Measurements from ENCODE around the gene XPC.

Gene XPC

DNA sequence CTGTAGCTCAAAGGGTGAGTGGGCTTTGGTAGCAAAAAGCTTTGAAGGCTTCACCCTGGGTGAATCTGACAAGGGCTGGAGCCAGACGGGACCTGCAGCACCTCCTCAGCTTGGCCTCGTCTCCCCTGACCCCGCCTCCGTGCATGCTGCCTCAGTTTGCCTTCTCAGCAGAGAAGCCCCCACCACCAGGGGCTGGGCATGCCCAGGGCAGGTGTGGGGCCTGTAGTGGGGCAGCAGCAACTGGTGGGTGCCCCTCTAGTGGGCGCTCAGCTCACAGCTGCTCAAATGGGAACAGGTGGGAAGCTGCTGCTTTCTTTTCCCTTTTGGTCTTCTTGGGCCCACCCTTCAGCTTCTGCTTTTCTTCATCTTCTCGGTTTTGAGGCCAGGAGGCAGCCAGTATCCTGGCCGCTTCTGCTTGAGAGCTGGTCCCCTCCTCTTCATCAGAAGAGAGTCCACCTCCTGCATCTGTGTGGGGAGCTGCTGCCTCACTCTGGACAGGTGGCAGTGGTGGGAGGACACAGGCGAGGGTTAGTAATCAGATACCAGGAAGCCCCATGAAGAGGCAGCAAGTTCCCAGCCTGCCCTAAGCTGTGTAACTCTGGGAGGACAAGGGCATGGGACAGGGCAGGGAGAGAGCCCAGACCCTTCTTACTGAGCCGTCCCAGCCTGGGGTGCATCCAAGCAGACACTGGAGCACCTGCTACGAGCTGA is 32.6 kb downstream of the XPC start:
- peaks cover 40 to 45% of the 10 kb centered on the region in 2 donors for H3K4me1 Mint-ChIP-seq (ENCODE audit: low read depth in 2 of 2)
- H3K4me3 Mint-ChIP-seq: no peak overlapping the region
- H3K36me3 Mint-ChIP-seq (ENCODE audit: insufficient read depth): peaks cover 63% of the 10 kb centered on the region
- DNase-seq (no peak), ATAC-seq (replicated peaks) (no peak)
- H3K27ac Mint-ChIP-seq: peak overlapping the region; percentile 98 to 99
- H3K27me3 Mint-ChIP-seq: no peaks in the 10 kb centered on the region
- no peaks in the 10 kb centered on the region for H3K9me3 Mint-ChIP-seq

- no peak for DNase-seq
- ATAC-seq (replicated peaks): no peak
- Mint-ChIP-seq H3K4me1 (ENCODE audit: low read depth in 2 of 2) (peaks cover 45% of the 10 kb centered on the region in 2 donors), H3K27me3 (no peaks in the 10 kb centered on the region), H3K27ac (peak overlapping the region; percentile 98 to 99), H3K4me3 (peak overlapping the region; percentile 33 to 83), H3K36me3 (ENCODE audit: insufficient read depth) (peaks cover 60% of the 10 kb centered on the region), H3K9me3 (no peaks in the 10 kb centered on the region)
These were observed 33.2 kb downstream of the XPC start for GRCh38 chr3:14145236-14145635.

DNA sequence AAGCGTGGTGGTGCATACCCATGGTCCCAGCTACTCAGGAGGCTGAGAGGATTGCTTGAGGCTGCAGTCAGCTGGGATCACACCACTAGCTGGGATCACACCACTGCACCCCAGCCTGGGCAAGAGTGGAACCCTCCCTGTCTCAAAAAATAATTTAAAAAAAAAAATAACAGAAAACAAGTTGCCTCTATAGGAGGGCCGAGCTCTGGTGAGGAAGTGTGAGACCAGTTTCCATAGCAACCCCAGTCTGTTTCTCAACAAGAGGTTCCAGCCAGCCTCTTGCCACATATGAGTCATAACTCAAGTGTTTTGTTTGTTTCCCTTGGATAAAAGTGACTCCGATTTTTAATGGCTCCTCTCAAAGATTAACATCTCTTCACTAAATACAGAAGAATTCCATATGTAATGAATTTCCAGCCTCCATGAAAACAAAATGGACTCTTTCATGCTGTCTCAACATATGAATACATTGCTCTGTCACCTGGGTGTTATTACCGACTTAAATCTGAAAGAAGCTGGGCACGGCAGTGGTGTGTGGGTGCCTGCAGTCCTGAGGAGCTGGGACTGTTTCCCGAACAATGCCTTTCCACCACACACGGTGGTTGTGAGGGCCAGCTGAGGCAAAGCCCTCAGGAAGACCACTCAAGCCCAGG is 33.9 kb downstream of the XPC start:
- peaks cover 46 to 47% of the 10 kb centered on the region in 2 donors for H3K4me1 Mint-ChIP-seq (ENCODE audit: low read depth in 2 of 2)
- H3K36me3 Mint-ChIP-seq (ENCODE audit: insufficient read depth): peaks cover 65% of the 10 kb centered on the region
- peak overlapping the region; percentile 98 to 99 for H3K27ac Mint-ChIP-seq
- DNase-seq (peak; percentile 75 to 79 (median 77)), ATAC-seq (replicated peaks) (peak; percentile 70)
- H3K9me3 Mint-ChIP-seq: no peaks in the 10 kb centered on the region
- H3K27me3 Mint-ChIP-seq: no peaks in the 10 kb centered on the region
- peak overlapping the region; percentile 81 to 83 for H3K4me3 Mint-ChIP-seq

GRCh38 chr3:14143271-14144225 is 34.9 kb downstream of the XPC start:
- H3K9me3 Mint-ChIP-seq: no peaks in the 10 kb centered on the region
- peaks cover 46 to 47% of the 10 kb centered on the region in 2 donors for H3K4me1 Mint-ChIP-seq (ENCODE audit: low read depth in 2 of 2)
- ATAC-seq (replicated peaks) (no peak), DNase-seq (no peak)
- H3K36me3 Mint-ChIP-seq (ENCODE audit: insufficient read depth): peaks cover 74% of the 10 kb centered on the region
- no peaks in the 10 kb centered on the region for H3K27me3 Mint-ChIP-seq
- peak overlapping the region; percentile 98 to 99 for H3K27ac Mint-ChIP-seq
- H3K4me3 Mint-ChIP-seq: peak overlapping the region; percentile 81 to 83

DNA sequence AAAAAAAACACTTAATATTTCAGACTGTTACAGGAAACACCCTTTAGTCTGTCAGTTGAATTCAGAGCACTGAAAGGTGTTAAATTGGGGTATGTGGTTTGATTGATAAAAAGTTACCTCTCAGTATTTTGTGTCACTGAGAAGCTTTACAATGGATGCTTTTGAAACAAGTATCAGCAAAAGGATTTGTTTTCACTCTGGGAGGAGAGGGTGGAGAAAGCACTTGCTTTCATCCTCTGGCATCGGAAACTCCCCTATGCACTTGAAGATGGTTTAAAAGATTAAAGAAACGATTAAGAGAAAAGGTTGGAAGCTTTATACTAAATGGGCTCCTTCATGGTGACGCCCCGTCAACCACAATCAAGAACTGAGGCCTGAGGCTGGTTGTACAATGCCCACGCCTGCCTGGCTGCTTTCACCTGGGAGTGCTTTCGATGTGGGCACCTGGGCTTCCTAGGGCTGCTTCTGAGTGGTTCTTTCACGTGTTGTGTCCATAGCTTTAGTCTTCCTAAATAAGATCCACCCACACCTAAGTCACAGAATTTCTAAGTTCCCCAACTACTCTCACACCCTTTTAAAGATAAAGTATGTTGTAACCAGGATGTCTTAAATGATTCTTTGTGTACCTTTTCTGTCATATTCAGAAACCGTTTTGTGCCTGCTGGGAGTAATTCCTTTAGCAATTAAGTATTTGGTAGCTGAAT is 35.7 kb downstream of the XPC start:
- Mint-ChIP-seq H3K4me3 (peak overlapping the region; percentile 72 to 77), H3K36me3 (ENCODE audit: insufficient read depth) (peaks cover 73% of the 10 kb centered on the region), H3K9me3 (no peaks in the 10 kb centered on the region), H3K27ac (peak overlapping the region; percentile 98 to 99), H3K27me3 (no peaks in the 10 kb centered on the region), H3K4me1 (ENCODE audit: low read depth in 2 of 2) (peaks cover 44 to 53% of the 10 kb centered on the region in 2 donors)
- ATAC-seq (replicated peaks): peak; percentile 61
- DNase-seq: peak; percentile 67 to 71 (median 69)

GRCh38 chr3:14141602-14142341 is 36.6 kb downstream of the XPC start:
- Mint-ChIP-seq H3K36me3 (ENCODE audit: insufficient read depth) (peaks cover 71% of the 10 kb centered on the region), H3K27ac (peak overlapping the region; percentile 98 to 99), H3K27me3 (no peaks in the 10 kb centered on the region), H3K4me3 (peak overlapping the region; percentile 72 to 77), H3K4me1 (ENCODE audit: low read depth in 2 of 2) (peaks cover 44 to 53% of the 10 kb centered on the region in 2 donors), H3K9me3 (no peaks in the 10 kb centered on the region)
- DNase-seq: peak in 1 of 3 experiments; percentile 36
- ATAC-seq (replicated peaks): peak; percentile 0

- no peaks in the 10 kb centered on the region for H3K9me3 Mint-ChIP-seq
- peaks cover 77% of the 10 kb centered on the region for H3K36me3 Mint-ChIP-seq (ENCODE audit: insufficient read depth)
- no peak for ATAC-seq (replicated peaks)
- peak overlapping the region; percentile 37 to 77 for H3K4me3 Mint-ChIP-seq
- peak overlapping the region; percentile 98 to 99 for H3K27ac Mint-ChIP-seq
- no peaks in the 10 kb centered on the region for H3K27me3 Mint-ChIP-seq
- H3K4me1 Mint-ChIP-seq (ENCODE audit: low read depth in 2 of 2): peaks cover 43 to 53% of the 10 kb centered on the region in 2 donors
- no peak for DNase-seq
These were observed 37.3 kb downstream of the XPC start for GRCh38 chr3:14141144-14141543.

DNA sequence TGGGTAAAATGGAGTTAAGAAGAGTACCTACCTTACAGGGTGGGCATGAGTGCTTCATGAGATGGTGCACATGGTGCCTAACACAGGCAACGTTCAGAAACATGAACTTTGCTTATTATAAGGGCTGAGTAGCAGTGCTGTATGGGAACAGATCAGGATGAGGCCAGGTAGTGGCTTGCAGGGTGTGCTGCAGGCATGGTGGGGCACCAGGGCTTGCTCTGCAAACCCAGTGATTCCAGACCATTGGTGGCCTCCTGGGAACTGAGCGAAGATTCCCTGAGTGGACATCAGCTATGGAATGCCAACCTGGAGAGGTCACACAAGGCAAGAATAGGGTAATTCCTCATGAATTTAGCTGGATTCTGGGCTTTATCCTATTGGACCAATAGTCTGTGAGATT is 37.7 kb downstream of the XPC start:
- peaks cover 75% of the 10 kb centered on the region for H3K36me3 Mint-ChIP-seq (ENCODE audit: insufficient read depth)
- H3K4me1 Mint-ChIP-seq (ENCODE audit: low read depth in 2 of 2): peaks cover 41 to 53% of the 10 kb centered on the region in 2 donors
- no peaks in the 10 kb centered on the region for H3K27me3 Mint-ChIP-seq
- no peak for ATAC-seq (replicated peaks)
- no peak for DNase-seq
- H3K9me3 Mint-ChIP-seq: no peaks in the 10 kb centered on the region
- H3K4me3 Mint-ChIP-seq: no peak overlapping the region
- peak overlapping the region; percentile 98 to 99 for H3K27ac Mint-ChIP-seq

- H3K27me3 Mint-ChIP-seq: no peaks in the 10 kb centered on the region
- H3K9me3 Mint-ChIP-seq: no peaks in the 10 kb centered on the region
- H3K27ac Mint-ChIP-seq: peak overlapping the region; percentile 98 to 99
- peaks cover 36 to 47% of the 10 kb centered on the region in 2 donors for H3K4me1 Mint-ChIP-seq (ENCODE audit: low read depth in 2 of 2)
- DNase-seq (no peak), ATAC-seq (replicated peaks) (no peak)
- no peak overlapping the region for H3K4me3 Mint-ChIP-seq
- H3K36me3 Mint-ChIP-seq (ENCODE audit: insufficient read depth): peaks cover 74% of the 10 kb centered on the region
These were observed 38.6 kb downstream of the XPC start for GRCh38 chr3:14139771-14140170.

- no peaks in the 10 kb centered on the region for H3K27me3 Mint-ChIP-seq
- peak overlapping the region; percentile 98 to 99 for H3K27ac Mint-ChIP-seq
- H3K36me3 Mint-ChIP-seq (ENCODE audit: insufficient read depth): peaks cover 74% of the 10 kb centered on the region
- H3K9me3 Mint-ChIP-seq: no peaks in the 10 kb centered on the region
- peaks cover 32 to 40% of the 10 kb centered on the region in 2 donors for H3K4me1 Mint-ChIP-seq (ENCODE audit: low read depth in 2 of 2)
- ATAC-seq (replicated peaks): no peak
- DNase-seq: no peak
- no peak overlapping the region for H3K4me3 Mint-ChIP-seq
These were observed 39.3 kb downstream of the XPC start for GRCh38 chr3:14138878-14139655.

DNA sequence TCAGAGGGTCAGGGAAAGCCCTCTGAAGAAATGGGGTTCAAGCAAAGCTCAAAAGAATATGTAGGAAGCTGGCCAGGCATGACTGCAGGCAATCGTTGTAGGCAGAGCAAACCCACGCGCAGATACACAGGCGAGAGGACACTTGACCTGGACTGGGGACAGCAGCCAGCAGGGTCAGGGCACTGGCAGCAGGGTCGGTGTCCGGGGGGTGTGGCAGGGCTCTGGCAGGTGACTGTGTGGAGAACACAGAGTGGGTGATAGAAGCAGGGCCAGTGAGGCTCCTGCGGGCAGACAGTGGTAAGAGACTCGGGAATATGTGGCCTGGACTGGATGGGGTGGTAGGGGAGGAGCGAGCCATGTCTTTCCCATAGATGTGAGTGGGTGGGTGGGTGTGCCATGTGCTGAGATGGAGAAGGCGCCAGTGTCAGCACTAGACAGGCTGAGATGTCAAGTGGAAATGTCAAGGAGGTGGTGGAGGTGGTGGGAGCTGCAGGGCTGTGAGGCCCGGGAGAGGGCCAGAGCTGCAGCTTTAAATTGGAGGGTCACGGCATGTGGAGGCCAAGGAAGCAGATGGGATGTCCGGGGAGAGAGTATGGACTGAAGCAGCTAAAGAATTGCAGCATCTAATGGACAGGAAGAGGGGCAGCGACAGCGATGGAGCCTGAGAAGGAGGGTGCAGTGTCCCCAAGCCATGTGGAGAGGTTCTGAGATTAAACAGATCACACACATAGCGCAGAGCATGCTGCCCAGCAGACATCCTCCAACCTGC is 40.1 kb downstream of the XPC start:
- H3K4me3 Mint-ChIP-seq: no peak overlapping the region
- ATAC-seq (replicated peaks) (no peak), DNase-seq (no peak)
- no peaks in the 10 kb centered on the region for H3K9me3 Mint-ChIP-seq
- peak overlapping the region; percentile 85 to 99 for H3K27ac Mint-ChIP-seq
- peaks cover 29 to 34% of the 10 kb centered on the region in 2 donors for H3K4me1 Mint-ChIP-seq (ENCODE audit: low read depth in 2 of 2)
- H3K36me3 Mint-ChIP-seq (ENCODE audit: insufficient read depth): peaks cover 75% of the 10 kb centered on the region
- no peaks in the 10 kb centered on the region for H3K27me3 Mint-ChIP-seq

Measured in effector memory CD8-positive, alpha-beta T cell (primary cell).